GM19397 (cell line): ENCODE data around the gene TRIM62.
"Not testable (repeated sequence)": the region's sequence is repeated elsewhere in the genome, so short reads cannot be mapped to it uniquely, and the experiment has no call there.

Experiments
- ATAC-seq: cut with Tn5 transposase; IDR thresholded peaks from one replicate; pipeline ENCODE4 v1.9.1; 2021; ENCODE audit warnings: mild to moderate bottlenecking, moderate library complexity; ENCODE audit not compliant: unreplicated experiment

The TRIM62 gene

GRCh38 chr1:33117440-33118085 lies 64.3 kb downstream of the TRIM62 start:
- ATAC-seq, result no peak

GRCh38 chr1:33111965-33112364 lies 69.9 kb downstream of the TRIM62 start:
- no peak for ATAC-seq

GRCh38 chr1:33110477-33110876 lies 71.4 kb downstream of the TRIM62 start:
- ATAC-seq, result no peak

- not testable (repeated sequence) for ATAC-seq
Measured at GRCh38 chr1:33100119-33100415, 81.8 kb downstream of the TRIM62 start.

- peak; percentile 79 for ATAC-seq
Measured at GRCh38 chr1:33099290-33100118, 82.3 kb downstream of the TRIM62 start.

GRCh38 chr1:33098371-33098770 lies 83.5 kb downstream of the TRIM62 start:
- no peak for ATAC-seq

- no peak for ATAC-seq
Measured at GRCh38 chr1:33097762-33098161, 84.1 kb downstream of the TRIM62 start.

GRCh38 chr1:33097137-33097611 lies 84.7 kb downstream of the TRIM62 start:
- no peak for ATAC-seq

GRCh38 chr1:33096363-33097005 lies 85.4 kb downstream of the TRIM62 start:
- ATAC-seq, result no peak
